GM12878 (cell line): ENCODE measurements around the gene MAS1L. TPM values are rescaled to one million over a fixed set of nuclear protein-coding genes. Genes with fewer than 3 reads are reported as not detected.

Experiments used
- ATAC-seq: fragments of 200-7000 bp; cut with Tn5 transposase; 3 replicates; pipeline ENCODE4 v1.9.1; 2020; ENCODE audit warnings: mild to moderate bottlenecking, moderate library complexity
- BruUV-seq: library from RNA; stranded (reverse); fragments of 400-500 nt; replicated peaks from 2 replicates; lab custom pipeline; 2021; lab: Mats Ljungman, UMichigan
- CTCF ChIA-PET: fragments of 300-600 bp; sonication (Branson Sonifier 250); formaldehyde crosslinking; extraction: SDS; loops from one replicate; lab custom pipeline; 2021; ENCODE audit warnings: inconsistent platforms; lab: Yijun Ruan, JAX
- POLR2A ChIA-PET: fragments of 350-600 bp; formaldehyde crosslinking; extraction: SDS; loops from one replicate; lab custom pipeline; 2021; ENCODE audit warnings: inconsistent platforms; lab: Charles Lee
- RAD21 ChIA-PET: fragments of 300-600 bp; sonication (Branson Sonifier 250); formaldehyde crosslinking; loops from one replicate; lab custom pipeline; 2023; ENCODE audit warnings: antibody characterized with exemption; ENCODE audit not compliant: unreplicated experiment; lab: Charles Lee
- SMC1A ChIA-PET: fragments of 300-600 bp; sonication (Branson Sonifier 250); formaldehyde crosslinking; loops from one replicate; lab custom pipeline; 2023; ENCODE audit not compliant: unreplicated experiment, uncharacterized antibody; lab: Charles Lee
- DNase-seq: peaks from one replicate; pipeline ENCODE4 v3.0.0-alpha.2; 2011; ENCODE audit warnings: low read depth, low spot score
- FAIRE-seq: peaks from 3 replicates; lab custom pipeline; 2011; peaks lifted over from hg19 to GRCh38; lab: Jason Lieb, UNC
- H2AFZ ChIP-seq: 2 replicates; pipeline ENCODE4 v1.6.0; 2011; ENCODE audit warnings: low read depth, low read length, control low read depth; ENCODE audit not compliant: control insufficient read depth
- H3K27ac ChIP-seq: 2 replicates; pipeline ENCODE4 v1.5.1; 2011; ENCODE audit warnings: control low read depth; ENCODE audit not compliant: control insufficient read depth, insufficient read depth
- H3K27me3 ChIP-seq, 2 experiments: replicated peaks in 1 of 2; 2 replicates each; pipeline versions ENCODE4 v1.6.0 to v1.6.1; 2011; ENCODE audit warnings: low read length in 1 of 2; ENCODE audit not compliant: control insufficient read depth in 2 of 2, insufficient read depth in 2 of 2
- H3K36me3 ChIP-seq, 2 experiments: 2 replicates each; pipeline ENCODE4 v1.5.1; 2011; ENCODE audit warnings: low read length in 1 of 2; ENCODE audit not compliant: control insufficient read depth in 2 of 2, insufficient read depth in 2 of 2
- H3K4me1 ChIP-seq: 2 replicates; pipeline ENCODE4 v1.6.1; 2011; ENCODE audit warnings: mild to moderate bottlenecking, low read length, moderate library complexity, mixed read lengths; ENCODE audit not compliant: control insufficient read depth, insufficient read depth
- H3K4me2 ChIP-seq: 2 replicates; pipeline ENCODE4 v1.6.0; 2011; ENCODE audit warnings: control low read depth; ENCODE audit not compliant: control insufficient read depth, insufficient read depth
- H3K4me3 ChIP-seq: fragments of 200-600 bp; sonication (generic); 2 replicates; pipeline ENCODE4 v1.5.1; 2016
- H3K79me2 ChIP-seq: 2 replicates; pipeline ENCODE4 v1.6.0; 2011; ENCODE audit warnings: low read length; ENCODE audit not compliant: control insufficient read depth, insufficient read depth
- H3K9ac ChIP-seq: 2 replicates; pipeline ENCODE4 v1.8.0; 2011; ENCODE audit warnings: low read length, control low read depth, mixed read lengths; ENCODE audit not compliant: control insufficient read depth, insufficient read depth
- H3K9me3 ChIP-seq: replicated peaks from 3 replicates; pipeline ENCODE4 v1.5.1; 2011; ENCODE audit warnings: mild to moderate bottlenecking, low read length; ENCODE audit not compliant: control insufficient read depth, insufficient read depth
- H4K20me1 ChIP-seq: 2 replicates; pipeline ENCODE4 v1.6.0; 2011; ENCODE audit not compliant: control insufficient read depth, insufficient read depth
- CHD1 ChIP-seq: IDR thresholded peaks from 2 replicates; pipeline ENCODE4 v1.6.1; 2012; ENCODE audit warnings: low read depth, low read length, improper control_type of control experiment
- IKZF2 ChIP-seq, 2 experiments: fragments of 450-650 bp; IDR thresholded peaks; 2 replicates each; pipeline ENCODE4 v1.6.1; 2017; ENCODE audit warnings: mild to moderate bottlenecking in 2 of 2, moderate library complexity in 2 of 2
- MEF2A ChIP-seq: IDR thresholded peaks from 2 replicates; pipeline ENCODE4 v1.6.1; 2011; ENCODE audit warnings: low read depth, mild to moderate bottlenecking, low read length, moderate library complexity; ENCODE audit not compliant: insufficient read depth
- NBN ChIP-seq: fragments of 450-650 bp; IDR thresholded peaks from 2 replicates; pipeline ENCODE4 v1.6.1; 2016
- NR2F1 ChIP-seq: fragments of 450-650 bp; conservative IDR thresholded peaks from 2 replicates; pipeline ENCODE4 v1.6.1; 2017; ENCODE audit warnings: mild to moderate bottlenecking
- PBX3 ChIP-seq: IDR thresholded peaks from 2 replicates; pipeline ENCODE4 v1.6.1; 2011; ENCODE audit warnings: mild to moderate bottlenecking, low read depth, low read length, moderate library complexity; ENCODE audit not compliant: insufficient replicate concordance
- POU2F2 ChIP-seq: IDR thresholded peaks from 3 replicates; pipeline ENCODE4 v1.6.1; 2011; ENCODE audit warnings: low read depth, mild to moderate bottlenecking, low read length, borderline replicate concordance
- RCOR1 ChIP-seq: conservative IDR thresholded peaks from 2 replicates; pipeline ENCODE4 v1.6.1; 2012; ENCODE audit warnings: low read depth, low read length, improper control_type of control experiment
- RFX5 ChIP-seq: IDR thresholded peaks from 2 replicates; pipeline ENCODE4 v1.6.1; 2011; ENCODE audit warnings: low read depth, low read length, improper control_type of control experiment
- RUNX3 ChIP-seq: IDR thresholded peaks from 2 replicates; pipeline ENCODE4 v1.6.1; 2012; ENCODE audit warnings: low read length, inconsistent platforms
- SREBF2 ChIP-seq: IDR thresholded peaks from 2 replicates; pipeline ENCODE4 v1.6.1; 2012; ENCODE audit warnings: mild to moderate bottlenecking, low read length
- STAT3 ChIP-seq: IDR thresholded peaks from 2 replicates; pipeline ENCODE4 v1.6.1; 2011; ENCODE audit warnings: low read depth, low read length, improper control_type of control experiment
- ZNF384 ChIP-seq: IDR thresholded peaks from 2 replicates; pipeline ENCODE4 v1.6.1; 2012; ENCODE audit warnings: low read depth, mild to moderate bottlenecking, low read length, improper control_type of control experiment, borderline replicate concordance
- ZSCAN29 ChIP-seq: fragments of 450-650 bp; IDR thresholded peaks from 2 replicates; pipeline ENCODE4 v1.6.1; 2017; ENCODE audit warnings: mild to moderate bottlenecking, moderate library complexity
- WGBS: methylation state at CpG from one replicate; pipeline ENCODE4 v1.1.6; 2016; ENCODE audit warnings: low lambda C conversion rate; ENCODE audit not compliant: insufficient replicate concordance, insufficient coverage; ENCODE audit errors: missing lambda C conversion rate; 5-methylcytosine and 5-hydroxymethylcytosine counted together
- in situ Hi-C: fragments of 300-500 bp; cut with MboI; formaldehyde crosslinking; loops from 9 replicates; pipeline ENCODE4 v1.14.3; 2018; ENCODE audit warnings: mixed read lengths
- intact Hi-C: fragments of 100-400 bp; cut with micrococcal nuclease; formaldehyde crosslinking; loops from one replicate; pipeline ENCODE4 v1.14.2; 2022; ENCODE audit not compliant: unreplicated experiment
- polyA plus RNA-seq, 11 experiments: library from polyadenylated mRNA; depleted of rRNA in 4 of 11; unstranded in 6 of 11; stranded (reverse) in 5 of 11; fragments of >200 nt; fragmentation: Nextera tagmentation in 4 of 11; fragmentation: Illumina TruSeq in 1 of 11; extraction: Ambion mirVana in 4 of 11; extraction: Trizol in 1 of 11; gene quantifications; 1 replicate in 1 of 11; 2 replicates in 10 of 11; pipeline versions ENCODE4 v1.2.1 to v1.2.3, GENCODE V29; 2011 to 2016; ENCODE audit warnings: inconsistent platforms in 2 of 11, missing spikeins in 2 of 11, low read depth in 1 of 11
- total RNA-seq, 4 experiments: library from RNA; depleted of rRNA in 3 of 4; stranded (reverse); fragments of >200 nt in 3 of 4; fragmentation: Illumina TruSeq in 1 of 4; extraction: Trizol in 1 of 4; gene quantifications; 2 replicates each; pipeline versions ENCODE4 v1.2.1 to v1.2.3, GENCODE V29; 2013 to 2021

The MAS1L gene
- total and polyA plus RNA-seq, 10 of the 15 experiments (the other 5 are each of a cell fraction or from before 2014, with no cell fraction given): not detected

DNA sequence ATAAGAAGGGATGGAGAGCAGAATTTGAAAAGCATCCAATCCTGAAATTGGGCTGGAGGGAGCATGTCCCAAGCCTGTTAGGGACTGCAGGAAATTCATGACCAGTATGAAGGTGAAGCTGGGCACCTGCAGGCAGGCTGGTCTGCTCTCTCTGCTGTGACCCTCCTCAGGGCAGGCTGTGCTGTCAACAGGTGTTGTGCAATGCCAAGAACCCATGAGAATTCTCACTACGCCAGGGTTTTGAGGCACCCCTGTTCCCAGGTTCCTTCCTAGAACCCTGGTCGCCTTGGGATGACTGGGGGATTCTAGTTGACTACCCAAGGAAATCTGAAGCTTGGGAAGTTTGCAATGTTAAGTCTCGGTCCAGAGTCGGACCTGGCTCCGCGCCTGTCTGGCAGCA, 13.3 kb upstream of the MAS1L start:
- intact Hi-C loops (no loop called here), in situ Hi-C loops (no loop called here)
- ChIA-PET CTCF (no interaction called here), RAD21 (no interaction called here), SMC1A (no interaction called here), POLR2A (no interaction called here)
- DNase-seq: no peak
- H3K4me1 ChIP-seq: no peaks in the 10 kb centered on the region
- H3K27me3 ChIP-seq: 0 out of 4 replicates have a peak, but pooled peaks cover 1 to 2% of the 10 kb centered on the region in 2 experiments
- H3K4me3 ChIP-seq: no peak overlapping the region
- H3K4me2 ChIP-seq: no peak overlapping the region
- no peak for TF ChIP-seq ZNF384
- TF ChIP-seq RUNX3: no peak
- no peak for TF ChIP-seq IKZF2 (IDR thresholded peaks at IDR 0.05)
- TF ChIP-seq NBN: no peak
- no peak for TF ChIP-seq POU2F2
- TF ChIP-seq RFX5: no peak
- TF ChIP-seq RCOR1: no peak
- TF ChIP-seq STAT3: no peak
- TF ChIP-seq NR2F1: no peak
- H3K79me2 ChIP-seq: no peaks in the 10 kb centered on the region
- H2AFZ ChIP-seq: no peak overlapping the region
- no peak overlapping the region for H3K9ac ChIP-seq
- FAIRE-seq: no peak
- no peak overlapping the region for H3K27ac ChIP-seq
- no peaks in the 10 kb centered on the region for H3K36me3 ChIP-seq
- WGBS: 62% methylated on average over 6 of the region's 6 CpGs
- no peaks in the 10 kb centered on the region for H3K9me3 ChIP-seq
- no peak for ATAC-seq
- no TSS peak for BruUV-seq
- H4K20me1 ChIP-seq: no peaks in the 10 kb centered on the region

DNA sequence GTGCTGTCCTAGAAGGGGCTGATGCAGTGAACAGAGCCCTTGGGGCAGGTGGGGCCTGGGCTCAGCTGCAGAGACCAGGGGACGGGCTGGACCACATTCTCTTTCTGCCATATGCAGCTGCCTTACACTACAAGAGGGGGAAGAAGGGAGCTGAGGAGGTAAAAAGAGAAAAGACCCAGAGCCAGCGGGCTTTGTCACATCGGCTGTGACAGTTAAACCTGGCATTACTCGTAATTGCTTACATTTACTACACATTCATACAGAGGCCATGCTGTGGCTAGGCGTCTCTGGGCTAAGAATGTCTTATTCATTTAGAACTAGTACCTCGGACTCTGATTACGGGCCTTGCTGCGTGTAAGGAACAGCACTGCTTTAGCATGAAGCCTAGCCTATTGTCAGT, 12.8 kb upstream of the MAS1L start:
- FAIRE-seq (no peak), DNase-seq (no peak), ATAC-seq (no peak)
- no peaks in the 10 kb centered on the region for H4K20me1 ChIP-seq
- H2AFZ ChIP-seq: no peak overlapping the region
- H3K9me3 ChIP-seq: no peaks in the 10 kb centered on the region
- ChIA-PET CTCF (no interaction called here), SMC1A (no interaction called here), RAD21 (no interaction called here), POLR2A (no interaction called here)
- no peaks in the 10 kb centered on the region for H3K4me1 ChIP-seq
- no peaks in the 10 kb centered on the region for H3K79me2 ChIP-seq
- H3K27me3 ChIP-seq: 0 out of 4 replicates have a peak, but pooled peaks cover 1 to 2% of the 10 kb centered on the region in 2 experiments
- no peak overlapping the region for H3K9ac ChIP-seq
- no peak overlapping the region for H3K4me3 ChIP-seq
- H3K4me2 ChIP-seq: no peak overlapping the region
- TF ChIP-seq PBX3 (no peak), ZNF384 (no peak), MEF2A (no peak), RFX5 (no peak), ZSCAN29 (no peak), CHD1 (no peak), SREBF2 (no peak)
- 30% methylated on average over 8 of the region's 8 CpGs for WGBS
- in situ Hi-C loops (no loop called here), intact Hi-C loops (no loop called here)
- no TSS peak for BruUV-seq
- no peaks in the 10 kb centered on the region for H3K36me3 ChIP-seq
- no peak overlapping the region for H3K27ac ChIP-seq
